ENCODE data around the gene ATP2C2. TPM values are rescaled to one million over a fixed set of nuclear protein-coding genes. Genes with fewer than 3 reads are reported as not detected.

The ATP2C2 gene
- total and polyA plus RNA-seq, 2 donors (not counting 1 experiment from before 2014, with no cell fraction given): not detected

DNA sequence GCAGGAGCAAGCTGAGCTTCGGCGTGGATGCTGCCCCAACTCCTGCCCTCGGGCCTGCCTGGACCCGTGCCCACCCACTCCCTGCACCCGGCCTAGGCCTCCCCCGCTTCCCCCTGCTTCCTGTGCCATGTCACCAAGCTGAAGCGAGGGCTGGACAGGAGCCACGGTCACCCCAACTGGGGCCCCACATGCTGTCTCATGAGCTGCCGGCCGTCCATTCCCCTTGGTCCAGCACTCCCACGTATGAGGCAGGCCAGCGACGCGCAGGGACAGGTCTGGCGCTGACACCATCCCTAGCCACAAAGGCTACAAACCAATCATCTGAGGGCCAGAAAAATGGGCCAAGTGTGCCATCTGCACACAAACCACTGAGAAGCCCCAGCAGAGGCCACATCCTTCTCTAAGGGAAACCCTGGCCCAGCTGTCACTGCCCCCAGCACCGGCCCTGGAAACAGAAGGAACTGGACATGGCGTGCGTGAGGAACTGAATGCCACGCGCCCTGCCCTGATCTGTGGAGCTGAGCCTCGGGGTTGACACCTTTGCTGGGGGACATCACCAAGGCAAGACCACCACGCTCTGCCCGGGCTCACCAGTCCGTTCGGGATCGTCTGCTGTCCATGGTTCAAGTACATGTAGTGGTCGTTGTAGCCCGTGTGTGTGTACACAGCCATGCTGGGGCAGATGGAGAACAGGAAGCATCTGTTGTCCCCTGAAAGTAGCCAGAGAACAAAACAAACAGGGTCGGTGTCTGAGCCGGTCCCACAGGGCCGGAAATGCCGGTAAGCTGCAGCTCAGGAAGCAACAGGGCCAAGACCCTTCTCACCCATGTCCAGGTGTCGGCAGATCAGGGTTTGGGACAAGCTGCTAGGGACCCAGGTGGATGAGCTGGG is 113.9 kb downstream of the ATP2C2 start:
- Mint-ChIP-seq H3K9me3 (ENCODE audit: insufficient read depth) (no peaks in the 10 kb centered on the region), H3K4me1 (no peaks in the 10 kb centered on the region), H3K27me3 (no peaks in the 10 kb centered on the region), H3K27ac (no peak overlapping the region), H3K4me3 (no peak overlapping the region)
- Histone ChIP-seq H3K4me1 (ENCODE audit: control insufficient read depth in 2 of 2, insufficient read depth in 2 of 2, low read length in 2 of 2) (no peaks in the 10 kb centered on the region), H3K4me3 (ENCODE audit: control extremely low read depth in 1 of 5, extremely low read depth in 1 of 5, insufficient read depth in 1 of 5, low read depth in 2 of 5, low read length in 4 of 5) (no peak overlapping the region), H3K9me3 (ENCODE audit: control extremely low read depth in 1 of 3, control insufficient read depth in 2 of 3, insufficient read depth in 1 of 3, low read length in 2 of 3) (no peaks in the 10 kb centered on the region), H3K36me3 (replicated peaks in 1 of 2; ENCODE audit: control extremely low read depth in 1 of 2, control insufficient read depth in 1 of 2, extremely low read depth in 1 of 2, insufficient read depth in 2 of 2, low read length in 1 of 2) (peaks cover 0 to 2% of the 10 kb centered on the region in 2 experiments), H3K79me2 (ENCODE audit: control insufficient read depth, insufficient read depth, low read length) (no peaks in the 10 kb centered on the region), H3K9ac (ENCODE audit: low read length) (no peak overlapping the region), H4K20me1 (ENCODE audit: control insufficient read depth, insufficient read depth, low read length, poor library complexity, severe bottlenecking) (no peaks in the 10 kb centered on the region), H3K27ac (ENCODE audit: low read length in 2 of 2) (no peak overlapping the region), H3K27me3 (replicated peaks in 1 of 4; ENCODE audit: control extremely low read depth in 1 of 4, control insufficient read depth in 3 of 4, insufficient read depth in 4 of 4, low read length in 3 of 4) (no peaks in the 10 kb centered on the region), H3K4me2 (replicated peaks; ENCODE audit: low read depth, low read length, poor library complexity, severe bottlenecking) (peak overlapping the region; percentile 11), H2AFZ (ENCODE audit: insufficient read depth, low read depth, low read length, poor library complexity, severe bottlenecking) (no peak overlapping the region)
- ChIA-PET CTCF (no interaction called here), POLR2A (no interaction called here)
- TF ChIP-seq EZH2 (IDR thresholded peaks at IDR 0.05; ENCODE audit: borderline replicate concordance, insufficient read depth, low read depth, low read length, poor library complexity, severe bottlenecking): no peak
- TF ChIP-seq, protein P1, sequence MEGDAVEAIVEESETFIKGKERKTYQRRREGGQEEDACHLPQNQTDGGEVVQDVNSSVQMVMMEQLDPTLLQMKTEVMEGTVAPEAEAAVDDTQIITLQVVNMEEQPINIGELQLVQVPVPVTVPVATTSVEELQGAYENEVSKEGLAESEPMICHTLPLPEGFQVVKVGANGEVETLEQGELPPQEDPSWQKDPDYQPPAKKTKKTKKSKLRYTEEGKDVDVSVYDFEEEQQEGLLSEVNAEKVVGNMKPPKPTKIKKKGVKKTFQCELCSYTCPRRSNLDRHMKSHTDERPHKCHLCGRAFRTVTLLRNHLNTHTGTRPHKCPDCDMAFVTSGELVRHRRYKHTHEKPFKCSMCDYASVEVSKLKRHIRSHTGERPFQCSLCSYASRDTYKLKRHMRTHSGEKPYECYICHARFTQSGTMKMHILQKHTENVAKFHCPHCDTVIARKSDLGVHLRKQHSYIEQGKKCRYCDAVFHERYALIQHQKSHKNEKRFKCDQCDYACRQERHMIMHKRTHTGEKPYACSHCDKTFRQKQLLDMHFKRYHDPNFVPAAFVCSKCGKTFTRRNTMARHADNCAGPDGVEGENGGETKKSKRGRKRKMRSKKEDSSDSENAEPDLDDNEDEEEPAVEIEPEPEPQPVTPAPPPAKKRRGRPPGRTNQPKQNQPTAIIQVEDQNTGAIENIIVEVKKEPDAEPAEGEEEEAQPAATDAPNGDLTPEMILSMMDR (IDR thresholded peaks at IDR 0.05): no peak
- intact Hi-C loops (cut with micrococcal nuclease): no loop called here
- DNase-seq (no peak), ATAC-seq (ENCODE audit: low read depth) (no peak)
- WGBS (ENCODE audit: insufficient coverage): 79% methylated on average over 29 of the region's 33 CpGs

Measured in B cell (primary cell).